Activated T-cell treated with anti-CD3 and anti-CD28 coated beads, Interleukin-2, amount 50 U/mL, for 24 hours (primary cell): ENCODE results near the gene HOMEZ.
A peak's percentile ranks its signal among the peaks of the same experiment; 100 is the strongest.
"Not testable (repeated sequence)": the region's sequence is repeated elsewhere in the genome, so short reads cannot be mapped to it uniquely, and the experiment has no call there.

Experiments used
- DNase-seq: peaks from one replicate; pipeline ENCODE4 v3.0.0-alpha.2; 2020
- H3K27ac Mint-ChIP-seq: 2 replicates; pipeline ENCODE4 v1.8.0; 2020; ENCODE audit warnings: mild to moderate bottlenecking, mixed read lengths
- H3K27me3 Mint-ChIP-seq: 2 replicates; pipeline ENCODE4 v1.8.0; 2020; ENCODE audit warnings: mixed read lengths
- H3K36me3 Mint-ChIP-seq: 2 replicates; pipeline ENCODE4 v1.8.0; 2020; ENCODE audit warnings: low read depth, mixed read lengths
- H3K4me1 Mint-ChIP-seq: 2 replicates; pipeline ENCODE4 v1.8.0; 2020; ENCODE audit warnings: low read depth, mixed read lengths
- H3K4me3 Mint-ChIP-seq: 2 replicates; pipeline ENCODE4 v1.8.0; 2020; ENCODE audit warnings: mild to moderate bottlenecking, moderate library complexity, mixed read lengths
- H3K9me3 Mint-ChIP-seq: 2 replicates; pipeline ENCODE4 v1.8.0; 2020; ENCODE audit warnings: mixed read lengths

HOMEZ gene

DNA sequence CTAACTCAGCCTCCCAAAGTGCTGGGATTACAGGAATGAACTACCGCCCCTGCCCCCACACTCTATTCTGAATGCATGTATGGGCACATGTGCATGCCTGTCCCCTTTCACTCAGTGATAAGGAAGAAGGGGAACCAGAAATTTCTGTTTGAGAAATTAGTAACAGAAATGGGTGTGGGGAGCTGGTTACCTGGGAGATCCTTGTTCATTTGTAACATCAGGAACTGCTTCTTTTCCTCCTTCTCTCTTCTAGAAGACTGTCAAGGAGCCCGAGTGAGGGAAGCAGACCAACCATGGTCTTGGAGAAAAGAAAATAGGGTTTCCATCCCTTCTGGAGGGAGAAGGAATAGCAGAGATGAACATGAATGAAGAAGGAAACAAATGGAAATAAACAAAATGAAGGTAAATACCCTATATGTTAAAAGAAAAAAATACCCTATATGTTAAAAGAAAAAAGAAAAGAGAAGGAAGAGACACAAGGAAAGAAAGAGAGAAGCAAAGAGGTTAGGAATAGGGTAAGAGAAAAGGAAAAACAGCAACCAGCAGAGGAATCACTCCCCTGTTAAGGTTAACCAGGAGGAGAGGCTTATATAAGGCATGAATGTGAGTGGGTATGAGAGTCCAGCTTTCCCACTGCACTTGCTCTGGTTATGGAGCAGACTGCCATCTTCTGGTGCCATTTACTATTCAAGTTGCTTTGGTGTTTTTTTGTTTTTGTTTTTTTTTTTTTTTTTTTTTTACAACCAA is 13.5 kb upstream of the HOMEZ start:
- Mint-ChIP-seq H3K36me3 (peaks cover 53% of the 10 kb centered on the region), H3K4me3 (peak overlapping the region; percentile 87), H3K4me1 (peaks cover 37% of the 10 kb centered on the region), H3K27me3 (no peaks in the 10 kb centered on the region), H3K27ac (peak overlapping the region; percentile 97), H3K9me3 (no peaks in the 10 kb centered on the region)
- DNase-seq: no peak

DNA sequence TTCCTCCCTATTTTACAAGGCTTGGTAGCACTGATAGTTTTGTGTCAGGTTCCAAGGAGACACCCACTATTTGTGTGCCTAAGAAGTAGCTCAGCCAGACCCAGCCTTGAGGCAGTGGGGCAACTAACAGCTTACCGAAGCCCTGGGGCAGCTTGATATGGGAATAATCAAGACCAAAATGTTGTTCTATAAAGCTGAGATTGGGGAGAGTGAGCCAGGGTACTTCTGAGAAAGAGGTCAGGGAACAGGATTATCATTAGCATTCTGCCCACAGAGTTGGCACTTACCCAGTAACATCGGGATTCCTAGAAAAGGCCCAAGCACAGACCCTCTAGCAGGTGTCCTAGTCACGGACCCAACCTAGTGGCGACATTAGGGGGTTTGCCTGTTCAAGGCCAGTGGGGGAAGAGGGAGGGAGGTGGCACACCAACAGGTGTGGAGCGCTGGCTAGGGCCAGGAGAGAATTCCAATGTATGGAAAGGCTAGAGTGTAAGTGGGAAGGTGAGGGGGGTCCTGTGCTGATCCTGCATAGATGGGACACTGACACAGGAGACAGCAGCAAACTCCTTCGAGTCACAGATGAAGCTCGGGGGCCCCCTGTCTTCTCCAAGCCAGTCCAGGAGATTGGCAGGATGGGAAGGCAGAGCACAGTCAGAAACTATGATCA is 11.8 kb upstream of the HOMEZ start:
- Mint-ChIP-seq H3K36me3 (peaks cover 52% of the 10 kb centered on the region), H3K27ac (peak overlapping the region; percentile 20), H3K4me1 (peaks cover 36% of the 10 kb centered on the region), H3K4me3 (no peak overlapping the region), H3K27me3 (no peaks in the 10 kb centered on the region), H3K9me3 (no peaks in the 10 kb centered on the region)
- no peak for DNase-seq

DNA sequence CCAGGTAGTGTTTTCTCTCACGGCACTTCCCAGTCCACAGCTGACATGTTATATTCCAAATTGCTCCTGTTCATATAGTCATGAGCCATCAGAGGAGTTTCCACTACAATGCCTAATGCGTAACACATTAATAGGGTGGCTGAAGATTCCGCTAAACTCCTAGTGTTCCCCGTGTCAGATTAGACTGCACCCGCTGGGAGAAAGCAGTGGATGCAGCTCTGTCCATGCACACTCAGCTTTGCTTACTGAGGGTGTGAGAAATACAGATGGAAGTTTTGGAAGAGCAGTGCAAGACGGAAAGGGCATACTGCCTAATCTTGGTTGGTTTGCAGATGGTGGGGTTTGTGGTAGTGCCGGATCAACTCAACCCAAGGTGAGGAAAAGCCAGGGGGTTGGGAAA is 11.2 kb upstream of the HOMEZ start:
- Mint-ChIP-seq H3K9me3 (no peaks in the 10 kb centered on the region), H3K4me1 (peaks cover 32% of the 10 kb centered on the region), H3K4me3 (no peak overlapping the region), H3K27ac (peak overlapping the region; percentile 20), H3K36me3 (peaks cover 49% of the 10 kb centered on the region), H3K27me3 (no peaks in the 10 kb centered on the region)
- DNase-seq: no peak

DNA sequence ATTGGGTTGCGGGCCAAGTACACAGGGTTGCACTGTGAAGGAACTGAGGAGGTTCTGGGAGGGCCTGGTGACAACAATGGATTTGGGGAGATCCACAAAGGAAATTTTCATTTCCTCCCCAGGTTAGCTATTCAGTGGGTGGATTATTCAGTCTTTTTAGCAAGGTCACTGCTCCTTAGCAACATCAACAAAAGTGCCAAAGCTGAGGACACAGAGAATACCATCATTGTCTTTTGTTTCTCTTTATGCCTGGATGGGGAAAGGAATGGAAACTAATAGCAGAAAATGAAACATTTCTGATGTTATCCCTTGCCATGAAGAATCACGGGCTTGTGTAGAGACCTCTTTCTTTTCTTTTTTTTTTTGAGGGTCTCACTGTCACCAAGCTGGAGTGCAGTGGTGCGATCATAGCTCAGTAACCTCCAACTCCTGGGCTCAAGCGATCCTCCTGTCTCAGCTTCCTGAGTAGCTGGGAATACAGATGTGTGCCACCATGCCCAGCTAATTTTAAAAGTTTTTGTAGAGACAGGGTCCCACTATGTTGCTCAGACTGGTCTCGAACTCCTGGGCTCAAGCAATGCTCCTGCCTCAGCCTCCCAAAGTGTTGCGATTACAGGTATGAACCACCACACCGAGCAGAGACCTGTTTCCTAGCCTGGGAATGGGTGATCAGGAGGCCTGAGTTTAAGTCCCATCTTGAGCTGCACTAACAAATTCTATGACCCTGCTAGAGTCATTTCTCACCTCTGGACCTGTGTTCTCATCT is 10.3 kb upstream of the HOMEZ start:
- Mint-ChIP-seq H3K9me3 (no peaks in the 10 kb centered on the region), H3K27me3 (no peaks in the 10 kb centered on the region), H3K4me3 (no peak overlapping the region), H3K36me3 (peaks cover 51% of the 10 kb centered on the region), H3K27ac (no peak overlapping the region), H3K4me1 (peaks cover 32% of the 10 kb centered on the region)
- no peak for DNase-seq

DNA sequence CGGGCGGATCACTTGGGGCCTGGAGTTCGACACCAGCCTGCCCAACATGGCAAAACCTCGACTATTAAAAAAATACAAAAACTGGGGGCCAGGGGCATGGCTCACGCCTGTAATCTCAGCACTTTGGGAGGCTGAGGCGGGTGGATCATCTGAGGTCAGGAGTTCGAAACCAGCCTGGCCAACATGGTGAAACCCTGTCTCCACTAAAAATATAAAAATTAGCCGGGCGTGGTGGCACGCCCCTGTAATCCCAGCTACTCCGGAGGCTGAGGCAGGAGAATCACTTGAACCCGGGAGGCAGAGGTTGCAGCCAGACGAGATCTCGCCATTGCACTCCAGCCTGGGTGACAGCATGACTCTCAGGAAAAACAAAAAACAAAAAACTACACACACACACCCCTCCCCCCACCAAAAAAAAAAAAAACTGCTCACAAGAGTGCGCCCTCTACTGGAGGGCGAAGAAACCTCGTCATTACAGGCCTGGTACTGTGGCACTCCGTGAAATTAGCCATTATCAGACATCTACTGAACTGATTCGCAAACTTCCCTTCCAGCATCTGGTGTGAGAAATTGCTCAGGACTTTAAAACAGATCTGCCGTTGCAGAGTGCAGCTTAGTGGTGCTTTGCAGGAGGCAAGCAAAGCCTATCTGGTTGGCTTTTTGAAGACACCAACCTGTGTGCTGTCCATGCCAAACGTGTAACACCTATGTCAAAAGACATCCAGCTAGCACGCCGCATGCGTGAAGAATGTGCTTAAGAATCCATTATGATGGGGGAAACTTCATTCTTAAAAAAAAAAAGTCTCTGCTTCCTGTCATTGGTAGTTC is 9.0 kb upstream of the HOMEZ start:
- no peaks in the 10 kb centered on the region for H3K9me3 Mint-ChIP-seq
- H3K4me1 Mint-ChIP-seq: peaks cover 22% of the 10 kb centered on the region
- peak; percentile 67 for DNase-seq
- no peaks in the 10 kb centered on the region for H3K27me3 Mint-ChIP-seq
- H3K36me3 Mint-ChIP-seq: peaks cover 41% of the 10 kb centered on the region
- H3K27ac Mint-ChIP-seq: peak overlapping the region; percentile 47
- H3K4me3 Mint-ChIP-seq: no peak overlapping the region

DNA sequence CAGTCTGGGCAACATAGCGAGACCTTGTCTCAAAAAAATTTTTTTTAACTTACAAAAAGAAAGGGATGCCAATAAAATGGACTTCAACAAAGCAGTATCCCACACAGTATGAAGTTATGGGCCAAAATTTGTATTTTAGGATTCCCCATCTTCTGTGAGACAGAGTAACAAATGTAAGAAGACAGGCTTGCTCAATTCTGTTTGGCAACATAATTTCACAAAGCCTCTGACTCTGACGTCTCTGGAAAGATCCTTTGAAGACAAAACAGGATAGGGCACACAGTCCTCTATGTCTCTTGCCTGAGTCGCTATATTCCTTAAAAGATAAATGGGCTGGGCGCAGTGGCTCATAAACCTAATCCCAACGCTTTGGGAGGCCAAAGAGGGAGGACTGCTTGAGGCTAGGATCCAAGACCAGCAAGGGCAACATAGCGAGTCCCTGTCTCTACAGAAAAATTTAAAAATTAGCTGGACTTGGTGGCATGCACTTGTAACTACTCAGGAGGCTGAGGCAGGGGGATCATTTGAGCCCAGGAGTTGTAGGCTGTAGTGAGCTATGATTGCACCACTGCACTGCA is 1.1 kb upstream of the HOMEZ start:
- H3K4me1 Mint-ChIP-seq: peaks cover 30% of the 10 kb centered on the region
- peak overlapping the region; percentile 92 for H3K4me3 Mint-ChIP-seq
- H3K36me3 Mint-ChIP-seq: peaks cover 31% of the 10 kb centered on the region
- no peaks in the 10 kb centered on the region for H3K9me3 Mint-ChIP-seq
- H3K27ac Mint-ChIP-seq: peak overlapping the region; percentile 94
- no peak for DNase-seq
- H3K27me3 Mint-ChIP-seq: no peaks in the 10 kb centered on the region

DNA sequence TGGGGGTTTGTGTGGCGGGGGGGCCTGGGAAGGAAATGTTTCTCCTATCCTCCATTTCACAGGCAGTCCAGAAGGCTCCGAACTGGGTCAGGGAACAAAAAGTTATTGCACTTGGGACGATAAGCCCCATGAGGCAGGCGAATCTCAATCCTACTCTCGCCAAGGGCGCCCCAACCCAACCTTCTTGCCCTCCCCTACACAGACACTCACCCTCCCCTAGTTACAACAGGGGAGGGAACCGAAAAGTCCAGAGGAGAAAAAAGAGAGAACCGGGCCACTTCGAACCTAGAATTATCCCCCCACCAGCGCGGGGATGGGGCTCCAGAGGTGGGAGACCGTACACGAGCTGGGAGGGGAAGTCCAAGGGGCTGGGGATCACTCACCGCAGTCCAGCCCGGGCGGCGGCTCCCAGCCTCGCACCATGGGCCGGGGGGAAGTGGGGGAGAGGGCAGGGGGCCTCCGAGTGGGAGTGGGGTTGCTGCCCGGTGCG is 357 bp downstream of the HOMEZ start:
- Mint-ChIP-seq H3K27me3 (no peaks in the 10 kb centered on the region), H3K4me1 (peaks cover 30% of the 10 kb centered on the region), H3K9me3 (no peaks in the 10 kb centered on the region), H3K4me3 (peak overlapping the region; percentile 92), H3K27ac (peak overlapping the region; percentile 95), H3K36me3 (peaks cover 35% of the 10 kb centered on the region)
- no peak for DNase-seq

DNA sequence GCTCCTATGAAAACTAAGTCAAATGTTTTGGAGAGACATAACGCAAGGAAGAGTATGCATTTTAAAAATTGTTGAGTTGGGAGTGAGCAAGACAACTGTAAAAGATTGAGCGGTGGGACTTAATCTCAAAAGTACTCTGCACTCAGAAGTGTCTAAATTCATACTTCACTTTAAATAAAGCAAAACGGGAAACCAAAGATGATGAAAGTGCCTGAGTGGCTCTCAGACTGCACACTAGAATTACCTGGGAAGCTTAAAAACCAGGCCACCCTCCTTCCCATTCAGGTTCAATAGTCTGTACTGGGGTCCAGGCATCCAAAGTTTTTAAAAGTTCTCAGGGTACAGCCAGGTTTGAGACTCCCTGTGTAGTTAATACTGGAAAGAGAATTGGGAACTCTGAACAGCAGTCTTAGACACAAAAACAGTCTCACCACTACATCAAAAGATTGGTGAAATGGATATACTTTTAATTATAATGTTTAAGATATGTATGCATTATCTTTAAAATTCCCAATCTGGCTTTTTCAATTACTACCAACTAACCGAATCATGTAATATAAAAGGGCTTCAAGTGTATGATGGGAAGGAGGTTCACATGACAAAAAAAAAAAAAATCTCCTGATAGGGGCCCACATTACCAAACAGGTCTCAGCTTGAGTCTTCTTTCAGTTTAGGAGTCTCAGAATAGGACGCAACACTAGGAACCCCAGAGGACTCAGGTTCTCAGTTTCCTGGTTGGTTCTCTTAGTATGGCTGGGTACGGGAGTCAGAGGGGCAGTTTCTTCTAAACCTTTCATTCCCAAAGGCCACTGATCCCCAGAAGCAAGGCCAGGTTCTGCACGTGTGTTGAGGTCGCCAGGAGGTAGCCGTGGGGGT is 1.0 kb downstream of the HOMEZ start:
- H3K27ac Mint-ChIP-seq: peak overlapping the region; percentile 95
- no peaks in the 10 kb centered on the region for H3K9me3 Mint-ChIP-seq
- no peak for DNase-seq
- H3K4me1 Mint-ChIP-seq: peaks cover 30% of the 10 kb centered on the region
- no peaks in the 10 kb centered on the region for H3K27me3 Mint-ChIP-seq
- peaks cover 35% of the 10 kb centered on the region for H3K36me3 Mint-ChIP-seq
- peak overlapping the region; percentile 92 for H3K4me3 Mint-ChIP-seq

DNA sequence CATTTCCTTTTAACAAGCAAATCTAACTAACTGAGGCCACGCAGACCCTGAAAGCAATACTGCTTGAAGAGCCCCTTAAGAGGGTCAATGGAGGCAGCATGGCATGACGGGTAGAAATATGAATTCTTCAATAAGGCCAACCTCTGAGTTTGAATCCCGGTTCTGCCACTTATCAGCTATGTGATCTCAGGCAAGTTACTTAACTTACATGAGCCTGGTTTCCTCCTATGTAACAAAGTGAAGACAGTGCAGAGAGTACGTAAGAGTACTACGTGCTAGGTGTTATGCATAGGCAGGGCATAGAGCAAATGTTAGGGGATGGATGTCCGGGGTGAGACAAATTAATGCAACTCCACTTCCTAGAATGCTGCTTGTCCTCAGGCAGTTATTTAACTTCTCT is 4.7 kb downstream of the HOMEZ start:
- H3K27ac Mint-ChIP-seq: no peak overlapping the region
- H3K27me3 Mint-ChIP-seq: no peaks in the 10 kb centered on the region

DNA sequence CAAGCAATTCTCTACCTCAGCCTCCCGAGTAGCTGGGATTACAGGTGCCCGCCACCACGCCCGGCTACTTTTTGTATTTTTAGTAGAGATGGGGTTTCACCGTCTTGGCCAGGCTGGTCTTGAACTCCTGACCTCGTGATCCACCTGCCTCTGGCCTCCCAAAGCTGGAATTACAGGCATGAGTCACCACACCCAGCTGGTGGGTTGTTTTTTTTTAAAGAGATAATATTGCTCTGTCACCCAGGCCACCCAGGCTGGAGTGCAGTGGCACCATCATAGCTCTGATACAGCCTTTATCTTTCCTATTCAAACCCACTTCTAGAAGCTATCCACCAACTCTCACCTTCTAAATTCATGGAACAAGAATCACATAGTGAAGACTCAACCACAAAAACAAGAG is 8.0 kb downstream of the HOMEZ start:
- DNase-seq: not testable (repeated sequence)

More for the DNA sequence above, 4.7 kb downstream of the HOMEZ start:
- Mint-ChIP-seq H3K4me3 (no peak overlapping the region), H3K4me1 (peaks cover 21% of the 10 kb centered on the region), H3K36me3 (peaks cover 49% of the 10 kb centered on the region), H3K9me3 (no peaks in the 10 kb centered on the region)
- no peak for DNase-seq

DNA sequence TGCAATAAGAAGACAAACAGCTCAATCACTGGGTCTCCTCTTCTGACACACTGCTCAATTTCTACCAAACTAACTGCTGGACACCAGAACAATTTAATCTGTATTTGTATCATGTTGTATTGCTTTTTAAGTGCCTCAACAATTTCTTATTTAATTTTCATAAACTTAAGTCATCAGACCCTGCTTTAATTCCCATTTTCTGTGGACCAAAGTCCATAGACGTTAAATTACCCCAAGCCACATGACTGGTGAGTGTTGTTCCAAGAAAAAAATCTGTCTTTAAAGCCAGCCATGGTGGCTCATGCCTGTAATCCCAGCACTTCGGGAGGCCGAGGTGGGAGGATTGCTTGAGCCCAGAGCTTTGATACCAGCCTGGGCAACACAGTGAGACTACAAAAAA is 8.7 kb downstream of the HOMEZ start:
- no peak for DNase-seq
- Mint-ChIP-seq H3K4me3 (no peak overlapping the region), H3K27ac (no peak overlapping the region), H3K9me3 (no peaks in the 10 kb centered on the region), H3K4me1 (no peaks in the 10 kb centered on the region), H3K27me3 (no peaks in the 10 kb centered on the region), H3K36me3 (peaks cover 28% of the 10 kb centered on the region)

More for the DNA sequence above, 8.0 kb downstream of the HOMEZ start:
- H3K36me3 Mint-ChIP-seq: peaks cover 31% of the 10 kb centered on the region
- not testable (repeated sequence) for H3K4me1 Mint-ChIP-seq, H3K27ac Mint-ChIP-seq, H3K4me3 Mint-ChIP-seq, H3K9me3 Mint-ChIP-seq, H3K27me3 Mint-ChIP-seq

DNA sequence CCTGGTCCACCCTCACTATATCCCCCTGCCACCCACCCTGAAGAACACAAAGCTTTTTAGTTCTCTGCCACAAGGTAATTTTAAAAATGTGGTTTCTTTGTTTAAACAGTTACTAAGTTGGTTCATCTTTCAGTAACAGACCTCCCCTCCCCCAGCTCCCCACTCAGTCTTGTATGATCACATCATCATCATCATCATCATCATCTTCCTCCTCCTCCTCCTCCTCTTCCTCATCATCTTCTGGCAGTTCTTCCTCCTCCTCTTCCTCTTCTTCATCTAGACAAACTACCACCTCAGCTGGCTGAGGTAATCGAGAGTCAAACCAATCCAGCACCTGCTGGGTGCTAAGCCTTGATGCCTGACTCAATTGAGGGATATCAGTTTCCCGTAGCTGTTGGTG is 10.5 kb downstream of the HOMEZ start:
- Mint-ChIP-seq H3K36me3 (peaks cover 22% of the 10 kb centered on the region), H3K4me3 (no peak overlapping the region), H3K4me1 (no peaks in the 10 kb centered on the region), H3K27me3 (no peaks in the 10 kb centered on the region), H3K9me3 (no peaks in the 10 kb centered on the region), H3K27ac (peak overlapping the region; percentile 4)
- no peak for DNase-seq

DNA sequence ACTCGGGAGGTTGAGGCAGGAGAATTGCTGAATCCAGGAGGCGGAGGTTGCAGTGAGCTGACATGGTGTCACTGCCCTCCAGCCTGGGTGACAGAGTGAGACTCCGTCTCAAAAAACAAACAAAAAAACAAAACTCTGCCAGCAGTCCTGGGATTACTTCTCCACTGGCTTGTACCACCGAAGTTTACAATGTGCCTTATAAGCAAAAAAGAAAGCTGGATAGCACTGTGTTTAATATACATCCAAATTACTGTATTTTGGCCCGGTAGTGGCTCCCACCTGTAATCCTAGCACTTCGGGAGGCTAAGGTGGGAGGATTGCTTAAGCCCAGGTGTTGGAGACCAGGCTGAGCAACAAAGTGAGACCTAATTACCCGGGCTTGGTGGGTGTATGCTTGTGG is 16.7 kb downstream of the HOMEZ start:
- Mint-ChIP-seq H3K4me3 (no peak overlapping the region), H3K9me3 (no peaks in the 10 kb centered on the region), H3K4me1 (no peaks in the 10 kb centered on the region), H3K27me3 (peaks cover 8% of the 10 kb centered on the region), H3K36me3 (no peaks in the 10 kb centered on the region), H3K27ac (no peak overlapping the region)
- DNase-seq: no peak
